GM12801 (cell line): Measurements from ENCODE around the gene KLHL6.

Experiments used
- CTCF ChIP-seq: IDR thresholded peaks from one replicate; pipeline ENCODE4 v1.5.1; 2011; ENCODE audit warnings: control low read depth; ENCODE audit not compliant: insufficient read length; ENCODE audit errors: extremely low read depth

The KLHL6 gene

DNA sequence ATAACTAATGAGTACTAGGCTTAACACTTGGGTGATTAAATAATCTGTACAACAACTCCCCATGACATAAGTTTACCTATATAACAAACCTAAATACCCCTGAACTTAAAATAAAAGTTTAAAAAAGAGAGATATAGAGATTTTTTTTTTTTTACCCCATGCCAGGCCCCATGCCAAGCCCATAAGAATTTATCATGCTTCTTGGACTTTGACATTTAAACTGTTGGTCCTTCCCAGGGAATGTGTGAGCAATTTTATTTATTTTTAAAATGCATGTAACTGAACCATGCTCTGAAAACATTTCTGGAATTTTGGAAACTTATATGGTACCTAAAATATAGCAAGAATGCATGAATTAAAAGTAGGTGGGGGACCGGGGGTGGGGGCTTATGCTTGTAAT, 26.3 kb downstream of the KLHL6 start:
- TF ChIP-seq CTCF: no peak

- no peak for TF ChIP-seq CTCF
Observed at GRCh38 chr3:183527428-183528379, 27.8 kb downstream of the KLHL6 start.

- no peak for TF ChIP-seq CTCF
Observed at GRCh38 chr3:183526838-183527427, 28.6 kb downstream of the KLHL6 start.

GRCh38 chr3:183524476-183524875, 31.0 kb downstream of the KLHL6 start:
- no peak for TF ChIP-seq CTCF

- TF ChIP-seq CTCF: no peak
Observed at GRCh38 chr3:183519891-183520290, 35.6 kb downstream of the KLHL6 start.

DNA sequence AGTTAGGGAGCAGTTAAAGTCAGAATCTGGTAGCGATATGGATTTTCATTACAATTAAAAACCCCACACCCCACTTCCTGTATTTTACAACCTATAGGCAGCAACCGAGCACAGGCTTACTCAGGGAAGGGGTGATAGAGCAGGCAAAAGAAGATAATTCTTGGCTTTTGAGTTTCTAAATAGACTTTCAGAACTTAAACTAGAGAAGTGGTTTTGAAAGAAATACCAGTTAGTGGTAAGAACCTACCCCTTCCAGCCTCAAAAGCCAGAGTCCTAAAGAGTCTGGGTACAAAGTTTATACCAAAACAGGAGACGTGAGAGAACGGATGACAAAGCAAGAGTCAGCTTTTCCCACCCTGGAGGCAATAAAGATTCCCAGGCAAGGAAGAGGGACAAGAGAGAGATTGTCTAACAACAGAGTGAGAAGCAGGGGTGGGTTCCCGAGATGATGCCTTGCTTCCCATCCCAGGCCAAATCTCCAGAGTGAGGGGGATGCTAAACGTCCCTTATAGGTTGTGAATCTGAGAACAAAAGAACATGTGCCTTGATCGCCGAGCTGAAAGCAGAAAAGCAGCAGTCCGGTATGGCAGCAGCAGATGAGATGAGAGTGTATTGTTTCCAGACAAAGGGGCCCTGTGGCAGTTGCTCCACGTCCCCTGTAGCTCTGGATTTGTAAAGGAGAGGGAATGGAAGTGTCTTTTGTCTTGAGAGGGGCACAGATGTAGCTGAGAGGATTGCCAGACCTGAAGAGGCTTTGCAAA, 36.8 kb downstream of the KLHL6 start:
- TF ChIP-seq CTCF: no peak

- TF ChIP-seq CTCF: no peak
Observed at GRCh38 chr3:183517607-183518006, 37.9 kb downstream of the KLHL6 start.
